Hematopoietic multipotent progenitor cell treated with erythropoietin and hydrocortisone succinate and interleukin-3 and kit ligand, for 15 days (in vitro differentiated cells): ENCODE data around the gene ICAM3.
"Not testable (repeated sequence)": the region's sequence is repeated elsewhere in the genome, so short reads cannot be mapped to it uniquely, and the experiment has no call there.

Source experiments
- DNase-seq: peaks from one replicate; pipeline ENCODE4 v3.0.0-alpha.2; 2015; ENCODE audit warnings: low spot score

ICAM3 gene

GRCh38 chr19:10346509-10346908, 7.1 kb upstream of the ICAM3 start:
- no peak for DNase-seq

GRCh38 chr19:10344780-10345179, 5.4 kb upstream of the ICAM3 start:
- DNase-seq, result no peak

- DNase-seq, result no peak
Measured at GRCh38 chr19:10343495-10343894, 4.1 kb upstream of the ICAM3 start.

GRCh38 chr19:10339977-10340376, 553 bp upstream of the ICAM3 start:
- no peak for DNase-seq

GRCh38 chr19:10338940-10339339, 484 bp downstream of the ICAM3 start:
- no peak for DNase-seq

GRCh38 chr19:10336725-10337124, 2.7 kb downstream of the ICAM3 start:
- DNase-seq, result not testable (repeated sequence)

GRCh38 chr19:10335352-10335985, 4.0 kb downstream of the ICAM3 start:
- no peak for DNase-seq

- peak; percentile 61 for DNase-seq
Measured at GRCh38 chr19:10334588-10335351, 4.7 kb downstream of the ICAM3 start.

GRCh38 chr19:10333758-10334587, 5.5 kb downstream of the ICAM3 start:
- DNase-seq, result no peak

GRCh38 chr19:10332965-10333757, 6.3 kb downstream of the ICAM3 start, which contains the start of gene RAVER1:
Gene RAVER1 (minus strand): TSS chr19:10333529. CDS start chr19:10333507, 22 bp downstream.
- peak; percentile 98 for DNase-seq

GRCh38 chr19:10332158-10332964, 7.1 kb downstream of the ICAM3 start:
- no peak for DNase-seq

- no peak for DNase-seq
Measured at GRCh38 chr19:10329555-10329954, 9.9 kb downstream of the ICAM3 start.

- DNase-seq, result no peak
Measured at GRCh38 chr19:10328558-10329429, 10.6 kb downstream of the ICAM3 start.

- DNase-seq, result no peak
Measured at GRCh38 chr19:10327793-10328192, 11.6 kb downstream of the ICAM3 start.

- DNase-seq, result no peak
Measured at GRCh38 chr19:10325732-10326131, 13.7 kb downstream of the ICAM3 start.

- no peak for DNase-seq
Measured at GRCh38 chr19:10321874-10322835, 17.3 kb downstream of the ICAM3 start.

GRCh38 chr19:10321417-10321797, 18.0 kb downstream of the ICAM3 start:
- no peak for DNase-seq

- no peak for DNase-seq
Measured at GRCh38 chr19:10320602-10321416, 18.6 kb downstream of the ICAM3 start.
